CD4-positive, alpha-beta T cell (primary cell): ENCODE measurements around the gene RBM20. TPM values are rescaled to one million over a fixed set of nuclear protein-coding genes. Genes with fewer than 3 reads are reported as not detected.
"Not testable (repeated sequence)": the region's sequence is repeated elsewhere in the genome, so short reads cannot be mapped to it uniquely, and the experiment has no call there.

Experiments
- ATAC-seq: fragments of 200-7000 bp; cut with Tn5 transposase; one replicate; pipeline ENCODE4 v1.10.0; 2022; ENCODE audit warnings: mild to moderate bottlenecking; ENCODE audit not compliant: poor library complexity
- CTCF ChIA-PET: fragments of 350-600 bp; sonication (Branson Sonifier 250); formaldehyde crosslinking; loops from one replicate; lab custom pipeline; 2021; ENCODE audit warnings: antibody characterized with exemption, inconsistent platforms; lab: Charles Lee
- POLR2A ChIA-PET: fragments of 350-600 bp; sonication (Branson Sonifier 250); formaldehyde crosslinking; loops from one replicate; lab custom pipeline; 2021; ENCODE audit warnings: antibody characterized with exemption, inconsistent platforms; lab: Charles Lee
- DNase-seq, 14 experiments: peaks; one replicate each; pipeline ENCODE4 v3.0.0-alpha.2; 2013 to 2020; ENCODE audit warnings: mixed read lengths in 2 of 14
- H3K27ac ChIP-seq, 2 donors: one replicate each; pipeline versions ENCODE4 v1.5.1 to v1.7.0; 2013; ENCODE audit warnings: low read length in 2 of 2, low read depth in 1 of 2, mild to moderate bottlenecking in 1 of 2
- H3K27me3 ChIP-seq, 2 experiments: 1 replicate in 1 of 2; 2 replicates in 1 of 2; pipeline versions ENCODE4 v1.6.1 to v1.7.0; 2013; ENCODE audit warnings: low read length in 2 of 2, control low read depth in 1 of 2, mild to moderate bottlenecking in 1 of 2, moderate library complexity in 1 of 2; ENCODE audit not compliant: insufficient read depth in 2 of 2, control insufficient read depth in 1 of 2
- H3K36me3 ChIP-seq: one replicate; pipeline ENCODE4 v1.6.1; 2013; ENCODE audit warnings: low read length, control low read depth; ENCODE audit not compliant: insufficient read depth
- H3K4me1 ChIP-seq: one replicate; pipeline ENCODE4 v1.6.1; 2013; ENCODE audit warnings: low read length, control low read depth; ENCODE audit not compliant: insufficient read depth
- H3K4me3 ChIP-seq: one replicate; pipeline ENCODE4 v1.5.1; 2013; ENCODE audit warnings: mild to moderate bottlenecking, low read length, moderate library complexity
- H3K9me3 ChIP-seq, 2 experiments: 1 replicate in 1 of 2; 2 replicates in 1 of 2; pipeline versions ENCODE4 v1.6.1 to v1.7.0; 2013; ENCODE audit warnings: low read length in 2 of 2, mild to moderate bottlenecking in 2 of 2, control low read depth in 1 of 2, moderate library complexity in 1 of 2; ENCODE audit not compliant: control insufficient read depth in 1 of 2, insufficient read depth in 1 of 2
- H3K27ac Mint-ChIP-seq: one replicate; pipeline ENCODE4 v1.8.0; 2020; ENCODE audit warnings: mixed read lengths
- H3K27me3 Mint-ChIP-seq: one replicate; pipeline ENCODE4 v1.8.0; 2021; ENCODE audit warnings: mixed read lengths
- H3K36me3 Mint-ChIP-seq: one replicate; pipeline ENCODE4 v1.8.0; 2021; ENCODE audit warnings: low read depth, mixed read lengths
- H3K4me1 Mint-ChIP-seq: one replicate; pipeline ENCODE4 v1.8.0; 2021; ENCODE audit warnings: low read depth, mixed read lengths
- H3K4me3 Mint-ChIP-seq: one replicate; pipeline ENCODE4 v1.8.0; 2020; ENCODE audit warnings: mild to moderate bottlenecking, mixed read lengths
- H3K9me3 Mint-ChIP-seq: one replicate; pipeline ENCODE4 v1.8.0; 2020; ENCODE audit warnings: mixed read lengths
- intact Hi-C, 2 experiments: fragments of 100-400 bp; cut with DNase I in 1 of 2; cut with micrococcal nuclease in 1 of 2; formaldehyde crosslinking; loops; one replicate each; pipeline versions ENCODE4 v1.15.1 to v1.9.0; 2023 to 2025; cut with DNase I, micrococcal nuclease
- total RNA-seq, 174 experiments: library from RNA in 2 of 174; stranded (reverse) in 2 of 174; gene quantifications; one replicate each; pipeline ENCODE4 v1.2.3 and lab custom pipeline; 2021 to 2026
- TF ChIP-seq, protein P1 (sequence below): fragments of 200-600 bp; IDR thresholded peaks from one replicate; pipeline ENCODE4 v1.8.0; 2022; ENCODE audit warnings: antibody characterized with exemption, mild to moderate bottlenecking

RBM20 gene
- total RNA-seq, 2 experiments from 2014 or later = 0.91 to 1.1 TPM

DNA sequence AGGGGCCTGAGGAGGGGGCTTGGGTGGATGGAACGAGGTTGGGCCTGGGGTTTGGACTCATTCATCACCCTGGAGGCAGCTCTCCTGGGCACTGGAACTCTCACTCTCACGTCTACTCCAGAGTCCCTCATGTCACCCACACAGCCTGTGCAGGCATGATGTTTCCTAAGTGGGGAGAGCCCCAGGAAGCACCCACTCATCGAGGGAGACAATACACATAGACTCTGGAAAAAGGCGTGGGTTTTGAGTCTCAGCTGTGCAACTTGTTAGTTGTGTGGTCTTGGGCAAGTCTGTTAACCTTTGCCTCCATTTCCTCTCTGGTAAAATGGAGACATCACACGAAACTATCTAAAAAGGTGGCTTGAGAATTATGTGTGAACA, 25.9 kb upstream of the RBM20 start:
- H3K36me3 Mint-ChIP-seq = no peaks in the 10 kb centered on the region
- no peaks in the 10 kb centered on the region for H3K27me3 ChIP-seq
- no peak overlapping the region for H3K4me3 Mint-ChIP-seq
- no peak overlapping the region for H3K27ac ChIP-seq
- no peaks in the 10 kb centered on the region for H3K9me3 Mint-ChIP-seq
- H3K4me1 Mint-ChIP-seq = peaks cover 10% of the 10 kb centered on the region
- ChIA-PET CTCF (no interaction called here), POLR2A (no interaction called here)
- H3K27me3 Mint-ChIP-seq = no peaks in the 10 kb centered on the region
- peaks cover 11% of the 10 kb centered on the region for H3K4me1 ChIP-seq
- no peak overlapping the region for H3K27ac Mint-ChIP-seq
- DNase-seq = no peak
- no peaks in the 10 kb centered on the region for H3K9me3 ChIP-seq
- TF ChIP-seq, protein P1, sequence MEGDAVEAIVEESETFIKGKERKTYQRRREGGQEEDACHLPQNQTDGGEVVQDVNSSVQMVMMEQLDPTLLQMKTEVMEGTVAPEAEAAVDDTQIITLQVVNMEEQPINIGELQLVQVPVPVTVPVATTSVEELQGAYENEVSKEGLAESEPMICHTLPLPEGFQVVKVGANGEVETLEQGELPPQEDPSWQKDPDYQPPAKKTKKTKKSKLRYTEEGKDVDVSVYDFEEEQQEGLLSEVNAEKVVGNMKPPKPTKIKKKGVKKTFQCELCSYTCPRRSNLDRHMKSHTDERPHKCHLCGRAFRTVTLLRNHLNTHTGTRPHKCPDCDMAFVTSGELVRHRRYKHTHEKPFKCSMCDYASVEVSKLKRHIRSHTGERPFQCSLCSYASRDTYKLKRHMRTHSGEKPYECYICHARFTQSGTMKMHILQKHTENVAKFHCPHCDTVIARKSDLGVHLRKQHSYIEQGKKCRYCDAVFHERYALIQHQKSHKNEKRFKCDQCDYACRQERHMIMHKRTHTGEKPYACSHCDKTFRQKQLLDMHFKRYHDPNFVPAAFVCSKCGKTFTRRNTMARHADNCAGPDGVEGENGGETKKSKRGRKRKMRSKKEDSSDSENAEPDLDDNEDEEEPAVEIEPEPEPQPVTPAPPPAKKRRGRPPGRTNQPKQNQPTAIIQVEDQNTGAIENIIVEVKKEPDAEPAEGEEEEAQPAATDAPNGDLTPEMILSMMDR = no peak
- intact Hi-C loops = loop anchor here (10.0 kb wide), 5 partner anchors 127 to 1697 kb away; no protein-coding TSS in a partner anchor
- no peak overlapping the region for H3K4me3 ChIP-seq
- ATAC-seq = no peak
- no peaks in the 10 kb centered on the region for H3K36me3 ChIP-seq

DNA sequence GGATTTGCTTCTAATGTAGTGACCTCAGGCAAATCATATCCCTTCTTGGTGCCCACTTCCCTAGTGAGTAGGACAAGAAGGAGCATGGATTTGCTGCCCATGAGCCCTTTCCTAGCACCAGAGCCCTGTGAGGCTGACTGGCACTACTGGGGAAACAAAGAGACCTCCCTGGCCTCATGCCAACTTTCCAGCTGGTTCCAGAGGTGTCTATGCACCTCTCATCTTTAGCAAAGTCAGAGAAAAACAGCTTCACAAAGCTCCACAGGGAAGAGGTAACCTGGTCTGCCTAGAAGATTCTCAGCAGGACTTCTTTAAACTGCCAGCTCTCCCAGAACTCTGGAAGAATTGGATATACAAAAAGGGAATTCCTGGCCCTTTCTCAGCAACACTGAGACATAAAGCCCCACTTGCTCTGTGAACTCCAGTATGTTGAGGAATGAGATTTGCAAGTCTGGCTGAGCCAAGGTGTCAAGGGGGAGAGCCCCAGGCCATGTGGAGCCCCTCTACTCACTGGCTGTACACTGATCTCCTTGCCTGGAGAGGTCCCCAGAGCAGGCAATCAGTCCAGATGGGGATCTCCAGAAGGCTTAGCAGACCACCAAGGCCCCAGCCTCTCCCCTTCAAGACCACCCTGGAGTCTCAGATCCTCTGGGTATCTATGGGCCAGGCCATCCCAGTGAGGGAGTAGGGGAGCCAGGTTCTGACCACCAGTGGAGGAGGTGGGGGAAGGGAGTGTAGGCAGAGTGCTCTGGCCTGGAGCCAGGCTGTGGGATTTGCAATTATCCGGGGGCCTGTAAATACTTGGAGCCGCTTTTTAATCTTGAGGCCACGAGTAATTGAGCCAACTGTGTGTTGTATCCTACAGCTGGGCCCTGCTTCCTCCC, 24.4 kb upstream of the RBM20 start:
- TF ChIP-seq, protein P1 = no peak
- Histone ChIP-seq H3K27ac (no peak overlapping the region), H3K4me3 (no peak overlapping the region), H3K27me3 (no peaks in the 10 kb centered on the region), H3K4me1 (peaks cover 11% of the 10 kb centered on the region), H3K9me3 (no peaks in the 10 kb centered on the region), H3K36me3 (no peaks in the 10 kb centered on the region)
- H3K4me3 Mint-ChIP-seq = no peak overlapping the region
- H3K4me1 Mint-ChIP-seq = peaks cover 10% of the 10 kb centered on the region
- intact Hi-C loops = loop anchor here (10.0 kb wide), 5 partner anchors 125 to 1695 kb away; no protein-coding TSS in a partner anchor
- no peaks in the 10 kb centered on the region for H3K9me3 Mint-ChIP-seq
- no peak overlapping the region for H3K27ac Mint-ChIP-seq
- H3K36me3 Mint-ChIP-seq = no peaks in the 10 kb centered on the region
- ATAC-seq (no peak), DNase-seq (no peak)
- no peaks in the 10 kb centered on the region for H3K27me3 Mint-ChIP-seq
- ChIA-PET CTCF (interaction anchor here (0.6 kb wide), 1 partner anchor 24 kb away, joined by 5 read pairs; no protein-coding TSS in a partner anchor), POLR2A (no interaction called here)

DNA sequence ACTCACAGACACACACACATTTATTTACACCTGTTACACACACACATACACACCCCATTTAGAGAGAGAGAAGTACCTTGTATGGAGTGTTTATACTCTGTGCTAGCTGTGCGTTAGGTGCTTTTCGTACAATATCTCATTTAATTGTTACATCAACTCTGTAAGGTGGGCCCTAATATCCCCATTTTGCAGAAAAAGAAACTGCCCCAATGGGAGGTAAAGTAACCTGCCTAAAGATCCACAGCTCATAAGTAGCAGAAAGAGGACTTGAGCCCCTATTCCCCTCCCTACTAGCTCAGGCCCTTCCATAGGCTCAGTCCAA, 23.8 kb upstream of the RBM20 start:
- Histone ChIP-seq H3K27ac (no peak overlapping the region), H3K36me3 (no peaks in the 10 kb centered on the region), H3K4me1 (peaks cover 11% of the 10 kb centered on the region), H3K4me3 (no peak overlapping the region), H3K27me3 (no peaks in the 10 kb centered on the region), H3K9me3 (no peaks in the 10 kb centered on the region)
- ATAC-seq (no peak), DNase-seq (no peak)
- TF ChIP-seq, protein P1 = no peak
- Mint-ChIP-seq H3K36me3 (no peaks in the 10 kb centered on the region), H3K4me1 (peaks cover 10% of the 10 kb centered on the region), H3K27ac (no peak overlapping the region), H3K9me3 (no peaks in the 10 kb centered on the region), H3K4me3 (no peak overlapping the region), H3K27me3 (no peaks in the 10 kb centered on the region)
- ChIA-PET CTCF (no interaction called here), POLR2A (no interaction called here)
- intact Hi-C loops = no loop called here

DNA sequence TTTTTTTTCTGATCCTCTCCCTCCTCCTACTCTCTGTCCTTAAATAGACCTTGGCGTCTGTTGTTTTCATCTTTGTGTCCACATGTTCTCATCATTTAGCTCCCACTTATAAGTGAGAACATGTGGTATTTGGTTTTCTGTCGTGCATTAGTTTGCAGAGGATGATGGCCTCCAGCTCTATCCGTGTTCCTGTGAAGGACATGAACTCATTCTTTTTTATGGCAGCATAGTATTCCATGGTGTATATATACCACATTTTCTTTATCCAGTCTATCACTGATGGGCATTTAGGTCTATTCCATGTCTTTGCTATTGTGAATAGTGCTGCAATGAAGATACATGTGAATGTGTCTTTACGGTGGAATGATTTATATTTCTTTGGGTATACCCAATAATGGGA, 20.8 kb upstream of the RBM20 start:
- H3K36me3 ChIP-seq, intact Hi-C loops, H3K36me3 Mint-ChIP-seq, H3K27me3 ChIP-seq, H3K4me3 ChIP-seq, ATAC-seq, POLR2A ChIA-PET, H3K4me1 Mint-ChIP-seq, DNase-seq, H3K27ac ChIP-seq, H3K27me3 Mint-ChIP-seq, H3K9me3 ChIP-seq, H3K4me3 Mint-ChIP-seq, H3K27ac Mint-ChIP-seq, H3K9me3 Mint-ChIP-seq, H3K4me1 ChIP-seq: not testable (repeated sequence)
- CTCF ChIA-PET = interaction anchor here (1.6 kb wide), 1 partner anchor 12 kb away, joined by 4 read pairs; no protein-coding TSS in a partner anchor
